Neural progenitor cell (in vitro differentiated cells): ENCODE results near the gene WDR20. TPM values are rescaled to one million over a fixed set of nuclear protein-coding genes. Genes with fewer than 3 reads are reported as not detected.

Experiments used
- DNase-seq: peaks from one replicate; pipeline ENCODE4 v3.0.0-alpha.2; 2016; ENCODE audit warnings: low spot score
- H2AFZ ChIP-seq: fragments of 200-600 bp; sonication (generic); replicated peaks from 2 replicates; pipeline ENCODE4 v1.6.1; 2016; ENCODE audit warnings: antibody characterized with exemption
- H3F3A ChIP-seq: fragments of 200-600 bp; sonication (generic); 2 replicates; pipeline ENCODE4 v1.6.1; 2016; ENCODE audit warnings: antibody characterized with exemption, low read depth
- H3K27ac ChIP-seq: fragments of 200-600 bp; sonication (generic); 2 replicates; pipeline ENCODE4 v1.5.1; 2016; ENCODE audit warnings: mild to moderate bottlenecking
- H3K27me3 ChIP-seq: fragments of 200-600 bp; sonication (generic); 2 replicates; pipeline ENCODE4 v1.6.1; 2016; ENCODE audit warnings: mild to moderate bottlenecking, moderate library complexity
- H3K36me3 ChIP-seq: fragments of 200-600 bp; sonication (generic); 2 replicates; pipeline ENCODE4 v1.5.1; 2016
- H3K4me1 ChIP-seq: fragments of 200-600 bp; sonication (generic); 2 replicates; pipeline ENCODE4 v1.6.1; 2016; ENCODE audit warnings: mixed run types
- H3K4me2 ChIP-seq: fragments of 200-600 bp; sonication (generic); 2 replicates; pipeline ENCODE4 v1.6.1; 2016
- H3K4me3 ChIP-seq: fragments of 200-600 bp; sonication (generic); 2 replicates; pipeline ENCODE4 v1.5.1; 2016
- H3K79me2 ChIP-seq: fragments of 200-600 bp; sonication (generic); 2 replicates; pipeline ENCODE4 v1.6.1; 2016; ENCODE audit warnings: low read depth
- H3K9ac ChIP-seq: fragments of 200-600 bp; sonication (generic); 2 replicates; pipeline ENCODE4 v1.6.1; 2016
- H3K9me3 ChIP-seq: fragments of 200-600 bp; sonication (generic); 2 replicates; pipeline ENCODE4 v1.5.1; 2016; ENCODE audit warnings: low read depth
- H4K20me1 ChIP-seq: fragments of 200-600 bp; sonication (generic); 2 replicates; pipeline ENCODE4 v1.6.1; 2016; ENCODE audit warnings: low read depth
- H3K27ac Mint-ChIP-seq: 3 replicates; pipeline ENCODE4 v1.8.0; 2021; ENCODE audit warnings: mixed read lengths
- H3K27me3 Mint-ChIP-seq: 2 replicates; pipeline ENCODE4 v1.8.0; 2022; ENCODE audit warnings: low read depth, mild to moderate bottlenecking, inconsistent platforms, moderate library complexity, mixed read lengths; ENCODE audit not compliant: insufficient read depth
- H3K36me3 Mint-ChIP-seq: 3 replicates; pipeline ENCODE4 v1.8.0; 2021; ENCODE audit warnings: mixed read lengths
- H3K4me1 Mint-ChIP-seq: 3 replicates; pipeline ENCODE4 v1.8.0; 2021; ENCODE audit warnings: mixed read lengths
- H3K4me3 Mint-ChIP-seq: 3 replicates; pipeline ENCODE4 v1.8.0; 2021; ENCODE audit warnings: mild to moderate bottlenecking, moderate library complexity, mixed read lengths
- H3K9me3 Mint-ChIP-seq: 3 replicates; pipeline ENCODE4 v1.8.0; 2020; ENCODE audit warnings: mixed read lengths
- EZH2 ChIP-seq: fragments of 200-600 bp; sonication (generic); IDR thresholded peaks from 2 replicates; pipeline ENCODE4 v1.6.1; 2017; ENCODE audit warnings: antibody characterized with exemption, mild to moderate bottlenecking, moderate library complexity
- EZH2phosphoT487 ChIP-seq: fragments of 200-600 bp; sonication (generic); IDR thresholded peaks from 2 replicates; pipeline ENCODE4 v1.6.1; 2017; ENCODE audit warnings: antibody characterized with exemption
- total RNA-seq: library from RNA; depleted of rRNA; stranded (reverse); fragments of >200 nt; gene quantifications from 2 replicates; pipeline ENCODE4 v1.2.3, GENCODE V29; 2015; ENCODE audit warnings: low replicate concordance
- TF ChIP-seq, protein P1 (sequence below): fragments of 200-600 bp; sonication (generic); IDR thresholded peaks from 2 replicates; pipeline ENCODE4 v1.5.1; 2017; ENCODE audit warnings: antibody characterized with exemption, mild to moderate bottlenecking

The WDR20 gene
- total RNA-seq, 1 donor from 2014 or later = 22.4 TPM

- Histone ChIP-seq H3K4me2 (no peak overlapping the region), H3K27me3 (no peaks in the 10 kb centered on the region), H3K27ac (no peak overlapping the region), H3K79me2 (no peaks in the 10 kb centered on the region), H3K9ac (no peak overlapping the region), H3F3A (no peaks in the 10 kb centered on the region), H3K4me1 (no peaks in the 10 kb centered on the region), H2AFZ (no peak overlapping the region), H3K36me3 (no peaks in the 10 kb centered on the region), H4K20me1 (peaks cover 30% of the 10 kb centered on the region), H3K4me3 (no peak overlapping the region), H3K9me3 (no peaks in the 10 kb centered on the region)
- H3K36me3 Mint-ChIP-seq = peaks cover 19% of the 10 kb centered on the region
- no peaks in the 10 kb centered on the region for H3K9me3 Mint-ChIP-seq
- TF ChIP-seq EZH2 (no peak), EZH2phosphoT487 (no peak)
- TF ChIP-seq, protein P1, sequence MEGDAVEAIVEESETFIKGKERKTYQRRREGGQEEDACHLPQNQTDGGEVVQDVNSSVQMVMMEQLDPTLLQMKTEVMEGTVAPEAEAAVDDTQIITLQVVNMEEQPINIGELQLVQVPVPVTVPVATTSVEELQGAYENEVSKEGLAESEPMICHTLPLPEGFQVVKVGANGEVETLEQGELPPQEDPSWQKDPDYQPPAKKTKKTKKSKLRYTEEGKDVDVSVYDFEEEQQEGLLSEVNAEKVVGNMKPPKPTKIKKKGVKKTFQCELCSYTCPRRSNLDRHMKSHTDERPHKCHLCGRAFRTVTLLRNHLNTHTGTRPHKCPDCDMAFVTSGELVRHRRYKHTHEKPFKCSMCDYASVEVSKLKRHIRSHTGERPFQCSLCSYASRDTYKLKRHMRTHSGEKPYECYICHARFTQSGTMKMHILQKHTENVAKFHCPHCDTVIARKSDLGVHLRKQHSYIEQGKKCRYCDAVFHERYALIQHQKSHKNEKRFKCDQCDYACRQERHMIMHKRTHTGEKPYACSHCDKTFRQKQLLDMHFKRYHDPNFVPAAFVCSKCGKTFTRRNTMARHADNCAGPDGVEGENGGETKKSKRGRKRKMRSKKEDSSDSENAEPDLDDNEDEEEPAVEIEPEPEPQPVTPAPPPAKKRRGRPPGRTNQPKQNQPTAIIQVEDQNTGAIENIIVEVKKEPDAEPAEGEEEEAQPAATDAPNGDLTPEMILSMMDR = no peak
- peaks cover 7% of the 10 kb centered on the region for H3K4me1 Mint-ChIP-seq
- H3K27ac Mint-ChIP-seq = no peak overlapping the region
- DNase-seq = no peak
- H3K27me3 Mint-ChIP-seq = no peaks in the 10 kb centered on the region
- H3K4me3 Mint-ChIP-seq = no peak overlapping the region
Measured at GRCh38 chr14:102222009-102222575, 82.4 kb downstream of the WDR20 start.

- no peaks in the 10 kb centered on the region for H3K9me3 Mint-ChIP-seq
Measured at GRCh38 chr14:102222751-102223150, 83.1 kb downstream of the WDR20 start.

DNA sequence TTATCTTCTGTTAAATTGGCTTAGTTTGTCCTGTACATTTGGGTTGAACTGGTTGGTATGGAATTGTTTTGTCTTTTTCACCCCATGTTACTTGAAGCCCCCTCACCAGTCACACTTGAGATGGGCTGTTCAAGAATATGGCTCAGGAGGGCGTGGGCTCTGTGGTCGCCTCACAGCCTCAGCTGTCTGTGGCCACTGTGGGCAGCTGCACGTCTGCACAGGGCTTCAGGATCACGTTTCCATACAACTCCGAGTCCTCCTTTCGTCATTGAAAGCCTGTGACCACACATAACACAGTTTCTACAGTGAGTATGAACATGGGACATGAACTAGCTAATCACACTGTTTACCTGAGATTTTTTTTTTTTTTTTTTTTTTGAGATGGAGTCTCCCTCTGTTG, 84.0 kb downstream of the WDR20 start:
- H2AFZ ChIP-seq = no peak overlapping the region
- no peaks in the 10 kb centered on the region for H3K27me3 ChIP-seq
- H3K4me3 Mint-ChIP-seq = no peak overlapping the region
- TF ChIP-seq EZH2phosphoT487 = no peak
- no peak for TF ChIP-seq EZH2
- TF ChIP-seq, protein P1 = no peak
- no peaks in the 10 kb centered on the region for H3K9me3 ChIP-seq
- peaks cover 16% of the 10 kb centered on the region for H3K36me3 Mint-ChIP-seq
- no peaks in the 10 kb centered on the region for H3K4me1 Mint-ChIP-seq
- H3K4me2 ChIP-seq = no peak overlapping the region
- no peak overlapping the region for H3K9ac ChIP-seq
- H3K79me2 ChIP-seq = no peaks in the 10 kb centered on the region
- H3K27ac Mint-ChIP-seq = no peak overlapping the region
- H3K4me3 ChIP-seq = no peak overlapping the region
- H3K9me3 Mint-ChIP-seq = no peaks in the 10 kb centered on the region
- no peaks in the 10 kb centered on the region for H3K4me1 ChIP-seq
- no peaks in the 10 kb centered on the region for H3F3A ChIP-seq
- no peak for DNase-seq
- H3K27me3 Mint-ChIP-seq = no peaks in the 10 kb centered on the region
- H3K27ac ChIP-seq = no peak overlapping the region
- no peaks in the 10 kb centered on the region for H3K36me3 ChIP-seq
- H4K20me1 ChIP-seq = peaks cover 18% of the 10 kb centered on the region

More at GRCh38 chr14:102222751-102223150, 83.1 kb downstream of the WDR20 start:
- Histone ChIP-seq H3K27me3 (no peaks in the 10 kb centered on the region), H3K79me2 (no peaks in the 10 kb centered on the region), H3K9ac (no peak overlapping the region), H3K36me3 (no peaks in the 10 kb centered on the region), H3K4me3 (no peak overlapping the region), H3K4me1 (no peaks in the 10 kb centered on the region), H2AFZ (no peak overlapping the region), H3F3A (no peaks in the 10 kb centered on the region), H4K20me1 (peaks cover 23% of the 10 kb centered on the region), H3K9me3 (no peaks in the 10 kb centered on the region), H3K4me2 (no peak overlapping the region), H3K27ac (no peak overlapping the region)
- no peak for DNase-seq
- H3K36me3 Mint-ChIP-seq = peaks cover 16% of the 10 kb centered on the region
- H3K27ac Mint-ChIP-seq = no peak overlapping the region
- peaks cover 4% of the 10 kb centered on the region for H3K4me1 Mint-ChIP-seq
- TF ChIP-seq, protein P1 = no peak
- TF ChIP-seq EZH2 (no peak), EZH2phosphoT487 (no peak)
- H3K27me3 Mint-ChIP-seq = no peaks in the 10 kb centered on the region
- H3K4me3 Mint-ChIP-seq = no peak overlapping the region
